IPS-11a (cell line): ENCODE measurements around the gene ATP11C.
"Not testable (repeated sequence)": the region's sequence is repeated elsewhere in the genome, so short reads cannot be mapped to it uniquely, and the experiment has no call there.

Experiments used
- H3K4me3 ChIP-seq: one replicate; pipeline ENCODE4 v1.5.1; 2013; ENCODE audit warnings: low read depth, low read length, control low read depth

Gene ATP11C

GRCh38 chrX:139924696-139925095 lies 8.2 kb downstream of the ATP11C start:
- no peak overlapping the region for H3K4me3 ChIP-seq

- no peak overlapping the region for H3K4me3 ChIP-seq
Observed at GRCh38 chrX:139924069-139924695, 8.7 kb downstream of the ATP11C start.

- H3K4me3 ChIP-seq: not testable (repeated sequence)
Observed at GRCh38 chrX:139921142-139921541, 11.7 kb downstream of the ATP11C start.

GRCh38 chrX:139920316-139920715 lies 12.5 kb downstream of the ATP11C start:
- no peak overlapping the region for H3K4me3 ChIP-seq

- no peak overlapping the region for H3K4me3 ChIP-seq
Observed at GRCh38 chrX:139914421-139914820, 18.4 kb downstream of the ATP11C start.

- no peak overlapping the region for H3K4me3 ChIP-seq
Observed at GRCh38 chrX:139909712-139910111, 23.1 kb downstream of the ATP11C start.

GRCh38 chrX:139907078-139907477 lies 25.8 kb downstream of the ATP11C start:
- no peak overlapping the region for H3K4me3 ChIP-seq

- no peak overlapping the region for H3K4me3 ChIP-seq
Observed at GRCh38 chrX:139905743-139906142, 27.1 kb downstream of the ATP11C start.

GRCh38 chrX:139905051-139905450 lies 27.8 kb downstream of the ATP11C start:
- no peak overlapping the region for H3K4me3 ChIP-seq

GRCh38 chrX:139903210-139903609 lies 29.6 kb downstream of the ATP11C start:
- H3K4me3 ChIP-seq: no peak overlapping the region

GRCh38 chrX:139902559-139902958 lies 30.3 kb downstream of the ATP11C start:
- H3K4me3 ChIP-seq: no peak overlapping the region

GRCh38 chrX:139898334-139898733 lies 34.5 kb downstream of the ATP11C start:
- no peak overlapping the region for H3K4me3 ChIP-seq

GRCh38 chrX:139892512-139892911 lies 40.3 kb downstream of the ATP11C start:
- H3K4me3 ChIP-seq: no peak overlapping the region

GRCh38 chrX:139890991-139891700 lies 41.7 kb downstream of the ATP11C start:
- no peak overlapping the region for H3K4me3 ChIP-seq

- no peak overlapping the region for H3K4me3 ChIP-seq
Observed at GRCh38 chrX:139889760-139890159, 43.1 kb downstream of the ATP11C start.

- H3K4me3 ChIP-seq: no peak overlapping the region
Observed at GRCh38 chrX:139883984-139884383, 48.9 kb downstream of the ATP11C start.

- H3K4me3 ChIP-seq: no peak overlapping the region
Observed at GRCh38 chrX:139882299-139882698, 50.6 kb downstream of the ATP11C start.

- H3K4me3 ChIP-seq: no peak overlapping the region
Observed at GRCh38 chrX:139881572-139881971, 51.3 kb downstream of the ATP11C start.

GRCh38 chrX:139881130-139881529 lies 51.7 kb downstream of the ATP11C start:
- H3K4me3 ChIP-seq: no peak overlapping the region

- H3K4me3 ChIP-seq: no peak overlapping the region
Observed at GRCh38 chrX:139877710-139878414, 55.0 kb downstream of the ATP11C start.

GRCh38 chrX:139875841-139876240 lies 57.0 kb downstream of the ATP11C start:
- no peak overlapping the region for H3K4me3 ChIP-seq

- no peak overlapping the region for H3K4me3 ChIP-seq
Observed at GRCh38 chrX:139869796-139870195, 63.1 kb downstream of the ATP11C start.
